ENCODE measurements around the gene PMFBP1.

PMFBP1 gene

GRCh38 chr16:72187551-72187950 lies 15.6 kb upstream of the PMFBP1 start:
- no peak for DNase-seq

- DNase-seq, result no peak
Measured at GRCh38 chr16:72182976-72183375, 11.0 kb upstream of the PMFBP1 start.

- no peak for DNase-seq
Measured at GRCh38 chr16:72179204-72179970, 7.4 kb upstream of the PMFBP1 start.

GRCh38 chr16:72174726-72175125 lies 2.8 kb upstream of the PMFBP1 start:
- DNase-seq, result no peak

GRCh38 chr16:72173997-72174396 lies 2.0 kb upstream of the PMFBP1 start:
- no peak for DNase-seq

- DNase-seq, result no peak
Measured at GRCh38 chr16:72171236-72171635, 719 bp downstream of the PMFBP1 start.

GRCh38 chr16:72169708-72170107 lies 2.2 kb downstream of the PMFBP1 start:
- no peak for DNase-seq

GRCh38 chr16:72168365-72168764 lies 3.6 kb downstream of the PMFBP1 start:
- no peak for DNase-seq

GRCh38 chr16:72166954-72167561 lies 4.9 kb downstream of the PMFBP1 start:
- no peak for DNase-seq

- DNase-seq, result no peak
Measured at GRCh38 chr16:72166151-72166550, 5.8 kb downstream of the PMFBP1 start.

- DNase-seq, result no peak
Measured at GRCh38 chr16:72164691-72165090, 7.3 kb downstream of the PMFBP1 start.

GRCh38 chr16:72162105-72162692 lies 9.8 kb downstream of the PMFBP1 start:
- no peak for DNase-seq

- no peak for DNase-seq
Measured at GRCh38 chr16:72159801-72160200, 12.2 kb downstream of the PMFBP1 start.

GRCh38 chr16:72159386-72159785 lies 12.6 kb downstream of the PMFBP1 start:
- DNase-seq, result no peak

GRCh38 chr16:72149676-72150464 lies 22.1 kb downstream of the PMFBP1 start:
- no peak for DNase-seq

GRCh38 chr16:72142476-72142875 lies 29.5 kb downstream of the PMFBP1 start:
- no peak for DNase-seq

GRCh38 chr16:72139908-72140307 lies 32.0 kb downstream of the PMFBP1 start:
- no peak for DNase-seq

GRCh38 chr16:72138064-72138572 lies 33.8 kb downstream of the PMFBP1 start:
- DNase-seq, result no peak

- DNase-seq, result no peak
Measured at GRCh38 chr16:72137380-72138063, 34.4 kb downstream of the PMFBP1 start.

GRCh38 chr16:72134507-72134906 lies 37.4 kb downstream of the PMFBP1 start:
- DNase-seq, result no peak

- no peak for DNase-seq
Measured at GRCh38 chr16:72132726-72133125, 39.2 kb downstream of the PMFBP1 start.

GRCh38 chr16:72131036-72131435 lies 40.9 kb downstream of the PMFBP1 start:
- DNase-seq, result no peak

All from activated gamma-delta T cell (primary cell).